Astrocyte (in vitro differentiated cells and primary cell): ENCODE data around the gene CIROP.
"Not testable (repeated sequence)": the region's sequence is repeated elsewhere in the genome, so short reads cannot be mapped to it uniquely, and the experiment has no call there.

Source experiments
- EZH2 ChIP-seq: IDR thresholded peaks from 2 replicates; pipeline ENCODE4 v1.6.1; 2012; ENCODE audit warnings: mild to moderate bottlenecking, low read length, inconsistent platforms; ENCODE audit not compliant: insufficient read depth
- TF ChIP-seq, protein P1 (sequence below): IDR thresholded peaks from 2 replicates; pipeline ENCODE4 v1.5.1; 2011; ENCODE audit warnings: low read depth, mild to moderate bottlenecking, inconsistent platforms, low read length, moderate library complexity; ENCODE audit not compliant: insufficient read depth

DNA sequence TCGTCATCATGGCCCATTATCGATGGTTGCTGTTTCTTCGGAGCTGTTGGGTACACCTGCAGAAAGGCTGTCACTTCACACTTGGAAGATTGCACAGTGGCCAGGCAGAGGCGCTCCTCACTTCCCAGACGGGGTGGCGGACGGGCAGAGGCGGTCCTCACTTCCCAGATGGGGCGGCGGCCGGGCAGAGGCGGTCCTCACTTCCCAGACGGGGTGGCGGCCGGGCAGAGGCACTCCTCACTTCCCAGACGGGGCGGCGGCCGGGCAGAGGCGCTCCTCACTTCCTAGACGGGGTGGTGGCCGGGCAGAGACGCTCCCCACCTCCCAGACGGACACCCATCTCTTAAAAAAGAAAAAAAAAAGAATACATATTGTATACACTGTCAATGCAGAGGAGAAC, 3.4 kb upstream of the CIROP start:
- TF ChIP-seq, protein P1, sequence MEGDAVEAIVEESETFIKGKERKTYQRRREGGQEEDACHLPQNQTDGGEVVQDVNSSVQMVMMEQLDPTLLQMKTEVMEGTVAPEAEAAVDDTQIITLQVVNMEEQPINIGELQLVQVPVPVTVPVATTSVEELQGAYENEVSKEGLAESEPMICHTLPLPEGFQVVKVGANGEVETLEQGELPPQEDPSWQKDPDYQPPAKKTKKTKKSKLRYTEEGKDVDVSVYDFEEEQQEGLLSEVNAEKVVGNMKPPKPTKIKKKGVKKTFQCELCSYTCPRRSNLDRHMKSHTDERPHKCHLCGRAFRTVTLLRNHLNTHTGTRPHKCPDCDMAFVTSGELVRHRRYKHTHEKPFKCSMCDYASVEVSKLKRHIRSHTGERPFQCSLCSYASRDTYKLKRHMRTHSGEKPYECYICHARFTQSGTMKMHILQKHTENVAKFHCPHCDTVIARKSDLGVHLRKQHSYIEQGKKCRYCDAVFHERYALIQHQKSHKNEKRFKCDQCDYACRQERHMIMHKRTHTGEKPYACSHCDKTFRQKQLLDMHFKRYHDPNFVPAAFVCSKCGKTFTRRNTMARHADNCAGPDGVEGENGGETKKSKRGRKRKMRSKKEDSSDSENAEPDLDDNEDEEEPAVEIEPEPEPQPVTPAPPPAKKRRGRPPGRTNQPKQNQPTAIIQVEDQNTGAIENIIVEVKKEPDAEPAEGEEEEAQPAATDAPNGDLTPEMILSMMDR: not testable (repeated sequence)
- not testable (repeated sequence) for TF ChIP-seq EZH2
